NCI-H1417 (cell line): Measurements from ENCODE around the gene KCNH3.
"Not testable (repeated sequence)": the region's sequence is repeated elsewhere in the genome, so short reads cannot be mapped to it uniquely, and the experiment has no call there.

Source experiments
- DNase-seq, 3 experiments: peaks; one replicate each; lab custom pipeline; 2025; lab: John Stamatoyannopoulos, UW

The KCNH3 gene, protein sequence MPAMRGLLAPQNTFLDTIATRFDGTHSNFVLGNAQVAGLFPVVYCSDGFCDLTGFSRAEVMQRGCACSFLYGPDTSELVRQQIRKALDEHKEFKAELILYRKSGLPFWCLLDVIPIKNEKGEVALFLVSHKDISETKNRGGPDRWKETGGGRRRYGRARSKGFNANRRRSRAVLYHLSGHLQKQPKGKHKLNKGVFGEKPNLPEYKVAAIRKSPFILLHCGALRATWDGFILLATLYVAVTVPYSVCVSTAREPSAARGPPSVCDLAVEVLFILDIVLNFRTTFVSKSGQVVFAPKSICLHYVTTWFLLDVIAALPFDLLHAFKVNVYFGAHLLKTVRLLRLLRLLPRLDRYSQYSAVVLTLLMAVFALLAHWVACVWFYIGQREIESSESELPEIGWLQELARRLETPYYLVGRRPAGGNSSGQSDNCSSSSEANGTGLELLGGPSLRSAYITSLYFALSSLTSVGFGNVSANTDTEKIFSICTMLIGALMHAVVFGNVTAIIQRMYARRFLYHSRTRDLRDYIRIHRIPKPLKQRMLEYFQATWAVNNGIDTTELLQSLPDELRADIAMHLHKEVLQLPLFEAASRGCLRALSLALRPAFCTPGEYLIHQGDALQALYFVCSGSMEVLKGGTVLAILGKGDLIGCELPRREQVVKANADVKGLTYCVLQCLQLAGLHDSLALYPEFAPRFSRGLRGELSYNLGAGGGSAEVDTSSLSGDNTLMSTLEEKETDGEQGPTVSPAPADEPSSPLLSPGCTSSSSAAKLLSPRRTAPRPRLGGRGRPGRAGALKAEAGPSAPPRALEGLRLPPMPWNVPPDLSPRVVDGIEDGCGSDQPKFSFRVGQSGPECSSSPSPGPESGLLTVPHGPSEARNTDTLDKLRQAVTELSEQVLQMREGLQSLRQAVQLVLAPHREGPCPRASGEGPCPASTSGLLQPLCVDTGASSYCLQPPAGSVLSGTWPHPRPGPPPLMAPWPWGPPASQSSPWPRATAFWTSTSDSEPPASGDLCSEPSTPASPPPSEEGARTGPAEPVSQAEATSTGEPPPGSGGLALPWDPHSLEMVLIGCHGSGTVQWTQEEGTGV

DNA sequence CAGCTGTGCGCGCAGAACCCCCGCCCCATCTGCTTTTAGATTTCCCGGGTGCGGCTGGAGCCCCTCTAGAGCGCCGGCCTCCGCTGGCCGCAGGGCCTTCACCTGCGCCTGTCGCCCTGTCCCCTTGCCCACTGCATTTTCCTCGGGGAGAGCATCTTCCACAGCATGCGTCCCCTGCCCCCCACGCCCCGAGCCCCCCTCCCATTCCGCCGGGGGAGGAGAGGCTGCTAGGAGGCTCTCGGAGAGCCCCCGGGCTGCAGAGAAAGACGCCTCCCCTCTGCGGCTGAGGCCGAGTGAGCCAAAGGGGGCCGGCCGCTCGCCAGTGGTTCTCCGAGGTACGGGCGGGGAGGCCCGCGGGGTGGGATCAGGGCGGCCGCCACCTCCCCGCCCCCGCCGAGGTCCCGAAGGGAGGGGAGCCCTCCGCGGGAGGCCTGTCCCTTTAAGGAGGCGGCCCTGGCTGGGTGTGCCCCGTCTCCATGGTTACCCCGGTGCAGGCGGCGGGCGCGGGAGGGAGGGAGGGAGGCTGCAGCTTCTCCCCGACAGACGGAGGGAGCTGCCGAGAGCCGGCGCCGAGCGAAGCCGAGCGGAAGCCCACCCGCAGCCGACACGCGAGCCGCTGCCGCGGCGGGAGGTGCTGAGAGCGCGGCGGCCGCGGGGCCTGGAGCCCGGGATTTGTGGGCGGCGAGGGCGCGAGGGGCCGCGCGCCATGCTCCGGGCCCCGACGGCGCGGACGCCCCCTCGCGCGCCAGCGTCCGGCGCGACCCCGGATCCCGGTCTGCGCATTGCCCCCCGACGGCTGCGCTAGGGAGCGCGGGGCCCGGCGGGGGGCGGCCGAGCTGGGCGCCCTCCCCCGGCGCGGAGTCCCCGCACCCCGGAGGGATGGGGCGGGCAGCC lies at the start of gene KCNH3:
Gene KCNH3, plus strand, starts transcription at position 521 of the 894 bp plus-strand sequence. CDS start 387 bp downstream, outside the sequence.
- peak; percentile 92 to 95 (median 94) for DNase-seq

DNA sequence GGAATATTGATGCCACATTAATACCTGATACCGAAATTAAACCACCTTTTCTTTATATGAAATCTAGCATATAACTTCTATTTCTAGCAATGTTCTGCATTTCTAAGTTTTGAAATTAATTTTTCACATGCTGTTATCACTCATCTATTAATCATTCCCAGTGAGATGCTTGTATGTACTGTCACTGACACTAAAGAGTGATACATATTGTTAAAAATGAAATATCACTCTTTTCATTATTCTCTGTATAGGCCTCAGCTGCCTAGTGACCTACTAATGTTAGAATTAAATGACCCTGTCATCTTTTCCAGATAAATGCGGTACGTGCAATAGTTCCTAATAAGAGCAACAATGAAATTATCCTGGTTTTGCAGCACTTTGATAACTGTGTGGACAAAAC lies 49.7 kb upstream of the KCNH3 start:
- no peak for DNase-seq

DNA sequence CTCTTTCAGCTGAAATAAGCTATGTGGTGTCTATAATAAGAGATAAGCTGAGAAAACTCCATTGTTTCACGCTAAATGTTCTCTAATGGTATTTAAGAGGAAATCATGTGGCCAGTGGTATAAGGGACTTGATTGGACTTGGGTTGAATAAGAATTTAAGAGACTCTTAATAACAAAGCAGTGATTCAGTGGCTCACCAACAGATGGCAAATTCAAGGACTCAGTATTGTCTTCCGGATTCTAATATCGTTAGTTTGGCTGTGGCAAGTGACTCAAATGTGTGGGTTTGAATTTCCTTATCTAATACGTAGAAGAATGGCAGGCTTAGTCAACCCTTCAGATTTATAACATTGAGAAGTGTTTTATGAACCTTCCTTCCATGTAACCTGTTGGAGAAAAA lies 49.1 kb upstream of the KCNH3 start:
- no peak for DNase-seq

DNA sequence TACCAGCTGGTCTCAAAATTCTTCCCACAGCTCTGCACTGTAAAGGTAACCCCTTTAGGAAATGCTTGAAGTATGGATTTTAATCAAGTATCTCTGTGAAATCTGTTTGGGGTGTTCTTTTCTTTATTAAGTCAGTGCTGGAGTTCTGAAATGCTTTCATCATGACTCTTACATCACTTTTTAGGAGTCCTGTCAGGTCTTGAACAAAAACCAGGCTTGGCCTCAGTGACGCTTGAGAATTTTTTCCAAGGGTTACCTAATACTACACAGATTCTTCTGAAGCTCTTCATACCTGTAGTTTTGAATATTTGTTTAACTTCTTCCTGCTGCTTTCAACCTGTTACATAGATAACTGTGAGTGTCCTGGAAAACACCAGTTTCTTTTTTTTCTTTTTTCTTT lies 47.0 kb upstream of the KCNH3 start:
- no peak for DNase-seq

DNA sequence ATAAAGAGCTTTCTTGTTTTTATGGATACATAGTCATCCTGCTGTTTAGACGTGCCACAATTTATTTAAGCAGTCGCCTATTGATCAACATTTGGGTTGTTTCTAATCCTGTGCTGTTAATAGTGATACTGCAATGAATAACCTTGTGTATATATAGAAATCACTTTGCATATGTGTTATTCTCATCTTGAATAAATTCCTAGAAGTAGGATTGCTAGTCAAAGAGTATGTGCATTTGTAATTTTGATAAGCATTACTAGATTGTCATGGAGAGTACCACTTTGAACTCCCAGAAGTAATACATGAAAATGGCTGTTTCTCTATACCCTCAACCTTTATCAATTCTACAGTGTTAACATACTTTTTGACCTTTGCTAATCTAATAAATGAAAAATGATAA lies 44.9 kb upstream of the KCNH3 start:
- no peak for DNase-seq

DNA sequence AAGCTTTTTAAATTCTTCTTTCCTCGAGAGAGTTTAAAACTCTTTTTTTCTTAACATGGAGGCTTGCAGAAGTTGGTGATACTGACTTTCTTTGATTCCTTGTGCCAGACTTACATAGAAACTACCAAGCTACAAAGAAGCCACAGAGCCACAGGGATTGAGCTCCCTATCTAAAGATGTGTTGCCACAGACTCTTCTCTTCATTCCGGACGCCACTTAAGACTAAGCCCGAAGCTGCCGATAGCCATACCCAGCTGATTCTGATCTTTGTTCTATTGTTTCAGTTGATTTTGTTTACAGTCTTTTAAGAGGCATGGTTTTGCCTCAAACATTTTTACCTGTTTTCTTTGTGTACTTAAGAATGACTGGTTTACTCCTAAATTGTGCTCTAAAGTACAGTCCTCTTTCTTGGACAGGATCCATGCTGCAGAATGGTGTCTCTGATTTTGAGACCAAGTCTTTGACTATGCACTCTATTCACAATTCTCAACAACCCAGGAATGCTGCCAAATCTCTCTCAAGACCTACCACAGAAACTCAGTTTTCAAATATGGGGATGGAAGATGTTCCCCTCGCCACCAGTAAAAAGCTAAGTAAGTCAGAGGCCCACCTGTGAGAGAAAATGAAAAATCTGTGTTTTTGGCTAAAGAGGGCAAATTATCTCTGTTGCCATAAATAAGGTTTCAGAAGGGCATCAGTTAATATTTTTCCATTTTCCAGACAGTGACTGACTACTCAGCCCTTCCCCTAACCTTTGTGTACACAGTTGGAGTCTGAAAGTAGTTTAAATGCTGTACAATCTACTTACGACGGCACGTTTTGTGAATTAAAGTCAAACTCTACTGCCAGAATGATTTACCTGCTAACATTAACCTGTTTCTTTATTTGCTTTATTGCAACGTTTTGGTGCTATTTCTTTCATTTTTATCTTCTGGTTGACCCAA lies 42.1 kb upstream of the KCNH3 start:
- no peak for DNase-seq

DNA sequence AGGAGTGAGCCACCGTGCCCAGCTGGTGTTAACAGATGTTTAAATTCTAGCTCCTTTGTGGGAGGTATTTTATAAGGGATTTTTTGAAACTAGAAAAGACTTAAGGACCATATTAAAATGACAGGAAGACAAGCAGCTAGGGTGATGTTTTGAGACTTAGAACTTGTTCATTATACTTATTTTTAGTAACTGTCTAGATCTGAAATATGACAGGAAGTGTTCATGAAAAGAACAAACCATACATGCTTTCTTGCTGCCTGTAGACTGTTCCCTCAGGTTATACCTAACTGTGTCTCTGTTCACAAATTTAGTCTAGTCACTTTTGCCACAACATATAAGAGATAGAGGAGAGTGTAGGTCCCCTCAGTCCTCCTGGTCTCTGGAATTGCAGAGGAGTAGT lies 36.9 kb upstream of the KCNH3 start:
- DNase-seq = no peak

DNA sequence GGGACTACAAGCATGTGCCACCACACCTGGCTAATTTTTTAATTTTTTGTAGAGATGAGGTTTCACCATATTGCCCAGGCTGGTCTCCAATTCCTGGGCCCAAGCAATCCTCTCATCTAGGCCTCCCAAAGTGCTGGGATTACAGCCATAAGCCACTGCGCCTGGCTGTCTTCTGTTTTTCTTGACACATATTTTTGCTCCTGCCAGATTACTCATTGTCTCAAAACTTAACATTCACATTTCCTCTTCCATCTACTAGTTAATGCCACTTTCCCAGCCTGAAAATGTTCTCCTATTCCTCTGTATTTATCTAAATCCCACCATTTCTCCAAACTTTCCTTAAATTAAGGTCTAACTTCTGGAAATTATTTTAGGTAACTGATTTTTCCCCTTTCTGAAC lies 36.2 kb upstream of the KCNH3 start:
- no peak for DNase-seq

DNA sequence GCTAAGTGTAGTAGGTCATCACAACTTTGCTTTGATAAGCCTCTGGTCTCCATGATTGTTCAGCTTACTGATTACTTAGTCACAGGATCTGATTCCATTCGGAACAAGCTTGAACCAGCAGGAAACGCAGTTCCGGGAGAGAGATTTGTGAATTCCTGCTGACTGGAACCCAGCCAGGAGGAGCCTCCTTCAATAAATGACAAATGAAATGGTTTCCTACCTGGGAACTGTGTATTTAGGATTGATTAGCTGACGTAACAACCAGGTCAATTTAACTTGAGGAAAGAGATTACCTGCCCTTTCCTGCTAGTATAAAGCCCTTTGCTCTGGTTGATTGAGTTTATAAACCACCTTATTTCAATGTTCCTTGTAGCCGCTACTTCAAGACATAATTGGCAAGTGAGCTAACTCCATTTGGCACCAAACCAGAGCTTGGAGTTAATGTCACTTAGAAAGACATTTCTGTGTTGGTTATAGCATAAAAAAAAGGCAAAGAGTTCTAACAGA lies 35.1 kb upstream of the KCNH3 start:
- no peak for DNase-seq

DNA sequence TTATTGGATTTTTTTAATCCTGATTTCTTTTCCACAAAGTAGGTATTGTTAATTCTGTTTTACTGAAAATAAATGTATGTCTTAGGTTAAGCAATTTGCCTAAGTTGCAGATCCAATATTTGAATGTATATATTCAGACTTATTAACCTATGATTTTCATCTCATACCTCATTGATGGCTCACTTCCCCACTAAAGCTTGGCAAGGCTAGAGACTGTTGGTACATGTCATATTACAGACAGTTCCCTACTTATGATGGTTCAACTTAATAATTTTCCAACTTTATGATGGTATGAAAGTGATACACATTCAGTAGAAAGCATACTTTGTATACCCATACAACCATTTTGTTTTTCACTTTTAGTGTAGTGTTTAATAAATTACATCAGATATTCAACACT lies 33.2 kb upstream of the KCNH3 start:
- no peak for DNase-seq

DNA sequence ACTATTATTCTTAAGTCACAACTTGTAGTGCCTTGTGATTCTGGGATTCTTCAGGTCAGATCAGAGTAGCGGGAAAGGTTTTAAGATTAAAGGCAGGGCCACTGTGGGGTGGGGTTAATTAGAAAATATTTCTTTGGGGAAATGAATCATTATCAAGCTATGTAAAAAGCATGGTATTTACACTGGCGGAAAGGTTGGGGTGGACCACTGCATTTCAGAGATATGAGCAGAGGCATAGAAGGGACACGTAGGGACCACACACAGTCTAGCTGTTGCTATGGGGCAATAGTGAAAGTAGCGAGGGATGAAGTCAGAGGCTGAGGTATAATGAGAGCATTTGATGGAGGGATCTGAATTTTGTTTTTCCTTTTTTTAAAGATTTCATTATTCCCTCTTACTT lies 31.7 kb upstream of the KCNH3 start:
- no peak for DNase-seq

DNA sequence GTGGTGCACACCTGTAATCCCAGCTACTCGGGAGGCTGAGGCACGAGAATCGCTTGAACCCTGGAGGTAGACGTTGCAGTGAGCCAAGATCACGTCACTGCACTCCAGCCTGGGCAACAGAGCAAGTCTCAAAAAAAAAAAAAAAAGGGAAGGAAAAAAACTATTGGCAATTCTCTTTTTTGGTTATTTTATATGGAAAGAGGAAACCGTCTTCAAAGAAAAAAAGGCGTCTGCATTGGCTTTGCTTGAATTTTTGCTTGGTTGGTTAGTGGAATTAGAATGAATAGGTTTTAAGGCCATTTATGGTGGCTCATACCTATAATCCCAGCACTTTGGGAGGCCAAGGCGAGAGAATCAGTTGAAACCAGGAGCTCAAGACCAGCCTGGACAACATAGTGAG lies 29.1 kb upstream of the KCNH3 start:
- not testable (repeated sequence) for DNase-seq

DNA sequence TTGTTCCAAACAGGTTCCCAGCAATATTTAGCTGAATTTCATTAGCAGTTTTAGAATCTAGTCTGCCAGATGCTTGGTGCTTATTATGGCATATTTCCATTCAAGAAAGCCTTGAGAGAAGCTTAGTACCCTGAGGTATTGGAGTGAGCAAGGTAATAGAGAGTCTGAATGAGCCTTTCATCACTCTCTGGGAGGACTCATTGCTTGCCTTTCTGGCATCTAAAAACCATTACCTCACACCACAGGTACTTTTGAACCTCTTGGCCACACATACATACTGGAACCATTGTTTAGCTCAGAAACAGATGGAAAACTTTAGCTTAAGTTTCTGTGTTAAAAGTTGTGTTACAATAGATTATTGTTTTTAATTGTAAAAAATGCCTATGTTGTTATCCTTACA lies 27.4 kb upstream of the KCNH3 start:
- DNase-seq = no peak

DNA sequence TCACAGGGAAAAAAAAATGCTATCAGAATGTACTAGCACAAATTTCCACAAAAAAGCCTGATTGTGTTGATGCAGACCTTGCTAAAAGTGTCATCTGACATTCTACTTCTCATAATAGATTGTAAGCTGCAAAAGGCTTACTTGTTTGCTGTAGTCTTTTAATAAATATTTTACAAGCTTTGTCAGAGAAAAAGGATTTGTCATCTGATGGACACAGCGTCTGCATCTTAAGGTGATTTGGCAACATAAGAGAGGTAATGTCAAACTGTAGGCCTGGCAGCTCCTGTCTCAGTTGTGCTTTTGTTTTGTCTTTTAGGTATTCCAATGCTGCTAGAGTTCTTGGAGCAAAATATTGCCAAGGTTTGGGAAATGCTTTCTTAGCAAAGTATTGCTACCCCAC lies 26.3 kb upstream of the KCNH3 start:
- DNase-seq = no peak

DNA sequence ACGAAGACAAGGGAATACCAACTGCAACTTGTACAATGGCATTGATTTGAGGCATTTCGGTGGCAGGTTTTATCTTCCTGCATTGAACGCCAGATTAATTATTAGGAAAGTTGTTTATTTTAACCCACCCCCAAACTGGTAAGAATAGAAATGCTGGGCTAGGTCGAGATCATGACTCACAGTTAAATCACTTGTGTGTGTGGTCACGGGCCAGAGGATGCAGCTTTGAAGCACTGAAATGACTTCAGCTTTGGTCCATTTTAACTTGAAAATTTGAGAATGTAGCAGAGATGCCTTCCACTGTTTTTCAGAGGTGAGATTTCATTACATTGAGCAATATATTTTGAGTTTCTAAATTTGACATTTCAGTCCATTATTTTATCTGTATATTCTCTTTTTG lies 23.6 kb upstream of the KCNH3 start:
- no peak for DNase-seq

DNA sequence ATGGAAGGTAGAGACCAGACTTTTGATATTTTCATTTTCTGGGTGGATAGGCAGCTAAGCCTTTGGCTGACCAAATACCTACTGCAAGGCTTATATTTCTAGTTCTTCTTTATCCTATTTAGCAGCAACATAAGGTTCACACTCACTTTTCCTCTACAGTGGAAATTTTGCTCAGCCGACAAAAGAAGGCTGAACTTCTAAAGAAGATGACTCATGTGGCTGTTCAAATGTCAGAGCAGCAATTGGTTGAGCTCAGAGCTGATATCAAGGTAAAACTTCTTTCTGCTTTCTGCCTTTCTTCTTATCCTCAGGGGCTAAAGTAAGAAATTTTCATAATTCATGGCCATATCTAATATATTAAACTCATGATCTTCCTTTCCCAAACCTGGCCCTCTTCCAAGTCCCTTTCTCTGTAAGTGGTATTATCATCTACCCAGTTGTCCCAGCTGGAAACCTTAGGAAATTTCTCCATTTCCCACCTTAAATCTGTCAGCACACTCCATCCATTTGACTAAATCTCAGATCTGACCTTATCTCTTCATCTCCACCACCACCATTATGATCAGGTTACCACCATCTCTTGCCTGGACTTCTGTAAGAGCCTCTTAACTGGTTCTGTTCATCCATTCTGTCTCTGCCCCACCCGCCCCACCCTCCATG lies 19.8 kb upstream of the KCNH3 start:
- no peak for DNase-seq

DNA sequence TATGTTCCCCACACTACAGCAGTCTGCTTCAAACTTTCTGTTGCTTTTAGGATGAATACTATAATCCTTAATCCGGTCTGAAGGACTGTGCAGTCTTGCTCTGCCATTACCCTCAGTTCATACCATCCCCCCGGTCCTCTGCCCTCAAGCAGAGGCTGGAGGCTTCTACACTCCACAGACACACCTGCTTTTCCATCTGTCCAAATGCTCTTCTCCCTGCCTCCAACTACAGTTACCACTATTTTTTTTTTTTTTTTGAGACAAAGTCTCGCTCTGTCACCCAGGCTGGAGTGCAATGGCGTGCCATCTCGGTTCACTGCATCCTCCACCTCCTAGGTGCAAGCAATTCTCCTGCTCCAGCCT lies 19.3 kb upstream of the KCNH3 start:
- DNase-seq = no peak

DNA sequence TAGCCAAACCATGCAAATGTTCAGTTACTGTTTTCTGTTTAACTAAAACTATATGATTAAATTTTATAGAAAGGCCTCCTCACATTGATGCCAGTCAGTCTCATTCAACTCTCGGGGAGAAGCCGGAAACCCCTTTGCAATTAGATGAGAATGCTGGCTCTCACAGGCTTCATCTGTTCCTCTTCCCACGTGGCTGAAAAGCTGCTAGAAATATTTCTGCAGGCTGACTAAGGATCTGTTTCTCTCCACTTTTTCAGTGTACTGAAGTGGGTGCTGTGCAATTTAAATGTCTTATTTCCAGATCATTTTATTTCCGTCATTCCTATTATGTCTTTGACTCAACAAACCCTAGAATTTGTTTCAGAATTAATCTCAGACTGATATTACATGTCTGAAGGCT lies 17.4 kb upstream of the KCNH3 start:
- DNase-seq = no peak

DNA sequence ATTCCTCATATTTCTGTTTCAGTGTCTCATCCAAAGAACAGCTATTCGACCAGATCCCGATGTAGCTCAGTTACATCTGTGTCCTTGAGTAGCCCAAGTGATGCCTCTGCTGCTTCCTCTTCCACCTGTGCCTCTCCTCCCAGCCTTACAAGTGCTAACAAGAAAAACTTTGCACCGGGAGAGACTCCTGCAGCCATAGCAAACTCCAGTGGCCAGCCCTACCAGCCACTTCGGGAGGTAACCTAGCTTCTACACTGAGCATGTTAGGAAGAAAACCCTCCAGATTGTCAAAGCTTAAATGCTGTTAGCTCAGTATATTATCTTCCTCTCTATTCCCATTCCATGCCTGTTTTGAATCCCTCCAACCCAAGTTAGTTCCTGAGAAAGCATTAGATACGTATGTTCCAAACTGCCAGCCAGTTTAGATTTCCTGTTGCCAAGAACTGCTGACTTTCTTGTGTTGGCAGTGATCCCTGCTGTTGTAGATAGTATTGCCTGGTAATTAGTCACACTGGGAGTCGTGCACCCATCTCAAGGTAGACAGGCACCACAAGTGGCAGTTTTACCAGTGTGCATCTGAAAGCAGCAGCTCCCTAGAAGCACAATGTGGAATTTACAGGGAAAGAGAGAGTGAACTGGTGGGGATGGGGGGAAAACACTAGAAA lies 14.0 kb upstream of the KCNH3 start:
- no peak for DNase-seq
